Right lung (tissue), 10 donors: Measurements from ENCODE around the gene JAK1. TPM values are rescaled to one million over a fixed set of nuclear protein-coding genes. Genes with fewer than 3 reads are reported as not detected.
"Not testable (repeated sequence)": the region's sequence is repeated elsewhere in the genome, so short reads cannot be mapped to it uniquely, and the experiment has no call there.

ENCODE experiments used
- DNase-seq, 2 donors: peaks; one replicate each; pipeline ENCODE4 v3.0.0-alpha.2; 2013
- long read RNA-seq, 8 donors: transcript quantifications; one replicate each; lab custom pipeline, GENCODE V29; 2026
- polyA plus RNA-seq, 5 donors: library from polyadenylated mRNA; unstranded; fragments of 120-200 nt; gene quantifications; one replicate each; pipeline versions ENCODE4 v1.2.1 to v1.2.3, GENCODE V29; 2013; ENCODE audit warnings: inconsistent platforms in 1 of 5, low replicate concordance in 1 of 5; ENCODE audit not compliant: insufficient read length in 5 of 5, insufficient read depth in 1 of 5

Gene JAK1
- polyA plus RNA-seq = 100 to 1,000 TPM in 4 of 5 donors, 10 to 100 TPM in 1; 84.8 to 122 (median 108) TPM
- long read RNA-seq, donor 1, full-length matches to known transcripts = 5 of 67 reads
- long read RNA-seq, donor 1, partial matches to known transcripts = 62 of 67 reads
- long read RNA-seq, donor 1, other reads (novel, unspliced or antisense) = 0 of 67 reads
- long read RNA-seq, donor 2, full-length matches to known transcripts = 5 of 5 reads
- long read RNA-seq, donor 2, partial matches to known transcripts = 0 of 5 reads
- long read RNA-seq, donor 2, other reads (novel, unspliced or antisense) = 0 of 5 reads
- long read RNA-seq, donor 3, full-length matches to known transcripts = 6 of 23 reads
- long read RNA-seq, donor 3, partial matches to known transcripts = 17 of 23 reads
- long read RNA-seq, donor 3, other reads (novel, unspliced or antisense) = 0 of 23 reads
- long read RNA-seq, donor 4, full-length matches to known transcripts = 7 of 7 reads
- long read RNA-seq, donor 4, partial matches to known transcripts = 0 of 7 reads
- long read RNA-seq, donor 4, other reads (novel, unspliced or antisense) = 0 of 7 reads
- long read RNA-seq, donor 5, full-length matches to known transcripts = 5 of 42 reads
- long read RNA-seq, donor 5, partial matches to known transcripts = 37 of 42 reads
- long read RNA-seq, donor 5, other reads (novel, unspliced or antisense) = 0 of 42 reads
- long read RNA-seq, donor 6, full-length matches to known transcripts = 10 of 32 reads
- long read RNA-seq, donor 6, partial matches to known transcripts = 22 of 32 reads
- long read RNA-seq, donor 6, other reads (novel, unspliced or antisense) = 0 of 32 reads
- long read RNA-seq, donor 7, full-length matches to known transcripts = 6 of 21 reads
- long read RNA-seq, donor 7, partial matches to known transcripts = 15 of 21 reads
- long read RNA-seq, donor 7, other reads (novel, unspliced or antisense) = 0 of 21 reads
- long read RNA-seq, donor 8, full-length matches to known transcripts = 2 of 2 reads
- long read RNA-seq, donor 8, partial matches to known transcripts = 0 of 2 reads
- long read RNA-seq, donor 8, other reads (novel, unspliced or antisense) = 0 of 2 reads

GRCh38 chr1:64966158-64966971, at the start of gene JAK1:
Gene JAK1, minus strand, starts transcription at chr1:64966549. Its CDS starts 80,285 bp downstream, at chr1:64886264.
- peak; percentile 87 to 89 for DNase-seq

- no peak for DNase-seq
Measured at GRCh38 chr1:65014321-65014720, 48.0 kb upstream of the JAK1 start.

- no peak for DNase-seq
Measured at GRCh38 chr1:65011983-65012382, 45.6 kb upstream of the JAK1 start.

GRCh38 chr1:65009724-65010420, 43.5 kb upstream of the JAK1 start:
- no peak for DNase-seq

GRCh38 chr1:65009176-65009575, 42.8 kb upstream of the JAK1 start:
- no peak for DNase-seq

- DNase-seq = no peak
Measured at GRCh38 chr1:65006806-65007205, 40.5 kb upstream of the JAK1 start.

- no peak for DNase-seq
Measured at GRCh38 chr1:65003316-65003664, 36.9 kb upstream of the JAK1 start.

GRCh38 chr1:65002508-65003315, 36.4 kb upstream of the JAK1 start:
- peak; percentile 68 for DNase-seq

GRCh38 chr1:65002156-65002507, 35.8 kb upstream of the JAK1 start:
- no peak for DNase-seq

GRCh38 chr1:65001231-65001792, 35.0 kb upstream of the JAK1 start:
- peak in 1 of 2 donors; percentile 59 for DNase-seq

- DNase-seq = not testable (repeated sequence)
Measured at GRCh38 chr1:64998425-64998948, 32.1 kb upstream of the JAK1 start.

GRCh38 chr1:64996541-64997257, 30.4 kb upstream of the JAK1 start:
- DNase-seq = no peak

GRCh38 chr1:64995316-64995715, 29.0 kb upstream of the JAK1 start:
- no peak for DNase-seq

GRCh38 chr1:64986903-64987871, 20.8 kb upstream of the JAK1 start:
- no peak for DNase-seq

- DNase-seq = no peak
Measured at GRCh38 chr1:64984737-64985136, 18.4 kb upstream of the JAK1 start.

- no peak for DNase-seq
Measured at GRCh38 chr1:64984106-64984505, 17.8 kb upstream of the JAK1 start.

- no peak for DNase-seq
Measured at GRCh38 chr1:64983110-64983509, 16.8 kb upstream of the JAK1 start.
